ENCODE results near the gene AMPD2.

DNA sequence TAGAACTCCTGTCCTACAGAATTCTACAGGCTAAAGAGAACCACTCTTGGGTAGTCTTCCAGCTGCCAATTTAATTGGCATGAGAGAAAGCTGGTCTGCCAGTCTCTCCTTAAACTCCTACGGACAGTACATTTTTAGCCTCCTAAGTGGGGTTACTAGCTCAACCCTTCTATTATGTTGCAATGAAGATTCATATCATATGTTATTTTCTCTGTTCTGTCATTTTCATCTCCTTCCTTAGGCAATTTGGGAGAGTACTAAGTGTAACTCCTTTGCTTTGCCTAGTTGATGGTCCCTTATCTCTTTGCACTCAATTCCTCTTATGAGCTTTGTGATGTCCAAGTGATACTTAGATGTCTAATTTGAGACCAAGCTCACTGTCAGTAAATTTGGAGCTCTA, 14.3 kb upstream of the AMPD2 start:
- TF ChIP-seq, protein P1, sequence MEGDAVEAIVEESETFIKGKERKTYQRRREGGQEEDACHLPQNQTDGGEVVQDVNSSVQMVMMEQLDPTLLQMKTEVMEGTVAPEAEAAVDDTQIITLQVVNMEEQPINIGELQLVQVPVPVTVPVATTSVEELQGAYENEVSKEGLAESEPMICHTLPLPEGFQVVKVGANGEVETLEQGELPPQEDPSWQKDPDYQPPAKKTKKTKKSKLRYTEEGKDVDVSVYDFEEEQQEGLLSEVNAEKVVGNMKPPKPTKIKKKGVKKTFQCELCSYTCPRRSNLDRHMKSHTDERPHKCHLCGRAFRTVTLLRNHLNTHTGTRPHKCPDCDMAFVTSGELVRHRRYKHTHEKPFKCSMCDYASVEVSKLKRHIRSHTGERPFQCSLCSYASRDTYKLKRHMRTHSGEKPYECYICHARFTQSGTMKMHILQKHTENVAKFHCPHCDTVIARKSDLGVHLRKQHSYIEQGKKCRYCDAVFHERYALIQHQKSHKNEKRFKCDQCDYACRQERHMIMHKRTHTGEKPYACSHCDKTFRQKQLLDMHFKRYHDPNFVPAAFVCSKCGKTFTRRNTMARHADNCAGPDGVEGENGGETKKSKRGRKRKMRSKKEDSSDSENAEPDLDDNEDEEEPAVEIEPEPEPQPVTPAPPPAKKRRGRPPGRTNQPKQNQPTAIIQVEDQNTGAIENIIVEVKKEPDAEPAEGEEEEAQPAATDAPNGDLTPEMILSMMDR (IDR thresholded peaks at IDR 0.05): no peak
- TF ChIP-seq ZFX (IDR thresholded peaks at IDR 0.05; ENCODE audit: borderline replicate concordance): no peak

Measured in 22Rv1 (cell line).